MM.1S (cell line): ENCODE results near the gene MBOAT2.

Source experiments
- DNase-seq: peaks from one replicate; pipeline ENCODE4 v3.0.0-alpha.2; 2015
- H2AFZ ChIP-seq: fragments of 300-600 bp; sonication (generic); 2 replicates; pipeline ENCODE4 v1.6.0; 2016; ENCODE audit warnings: antibody characterized with exemption, low read length
- H3F3A ChIP-seq: fragments of 300-600 bp; sonication (generic); 2 replicates; pipeline ENCODE4 v1.6.1; 2016; ENCODE audit warnings: mild to moderate bottlenecking, antibody characterized with exemption, low read length, moderate library complexity, mixed read lengths; ENCODE audit not compliant: insufficient read depth
- H3K27ac ChIP-seq: fragments of 300-600 bp; sonication (generic); 2 replicates; pipeline ENCODE4 v1.5.1; 2016; ENCODE audit warnings: mild to moderate bottlenecking, low read length
- H3K27me3 ChIP-seq: fragments of 300-600 bp; sonication (generic); replicated peaks from 2 replicates; pipeline ENCODE4 v1.6.0; 2016; ENCODE audit warnings: low read length; ENCODE audit not compliant: insufficient read depth
- H3K36me3 ChIP-seq: fragments of 300-600 bp; sonication (generic); replicated peaks from 2 replicates; pipeline ENCODE4 v1.6.1; 2016; ENCODE audit warnings: mild to moderate bottlenecking, low read length, mixed read lengths; ENCODE audit not compliant: insufficient read depth
- H3K4me1 ChIP-seq: fragments of 300-600 bp; sonication (generic); 2 replicates; pipeline ENCODE4 v1.6.1; 2016; ENCODE audit warnings: low read length, mixed read lengths
- H3K4me2 ChIP-seq: fragments of 300-600 bp; sonication (generic); 2 replicates; pipeline ENCODE4 v1.6.0; 2016; ENCODE audit warnings: low read depth, low read length
- H3K4me3 ChIP-seq: fragments of 300-600 bp; sonication (generic); 2 replicates; pipeline ENCODE4 v1.5.1; 2016; ENCODE audit warnings: low read length, mixed read lengths
- H3K79me2 ChIP-seq: fragments of 300-600 bp; sonication (generic); 2 replicates; pipeline ENCODE4 v1.6.1; 2016; ENCODE audit warnings: mixed run types, low read length, mixed read lengths
- H3K9ac ChIP-seq: fragments of 300-600 bp; sonication (generic); 2 replicates; pipeline ENCODE4 v1.6.1; 2016; ENCODE audit warnings: low read length, mixed read lengths
- H3K9me2 ChIP-seq: fragments of 300-600 bp; sonication (generic); replicated peaks from 2 replicates; pipeline ENCODE4 v1.6.1; 2016; ENCODE audit warnings: mild to moderate bottlenecking, low read length, mixed read lengths; ENCODE audit not compliant: insufficient read depth
- H3K9me3 ChIP-seq: fragments of 300-600 bp; sonication (generic); replicated peaks from 2 replicates; pipeline ENCODE4 v1.6.1; 2016; ENCODE audit warnings: mild to moderate bottlenecking, low read length, mixed read lengths; ENCODE audit not compliant: insufficient read depth
- H4K20me1 ChIP-seq: fragments of 300-600 bp; sonication (generic); 2 replicates; pipeline ENCODE4 v1.6.1; 2016; ENCODE audit warnings: mild to moderate bottlenecking, low read length, moderate library complexity, mixed read lengths; ENCODE audit not compliant: insufficient read depth
- EZH2 ChIP-seq: fragments of 300-600 bp; sonication (generic); optimal IDR thresholded peaks from 2 replicates; pipeline ENCODE3; 2017; ENCODE audit warnings: low read depth, mild to moderate bottlenecking, antibody characterized with exemption, low read length, mixed read lengths
- EZH2phosphoT487 ChIP-seq: fragments of 300-600 bp; sonication (generic); IDR thresholded peaks from 2 replicates; pipeline ENCODE4 v1.6.1; 2018; ENCODE audit warnings: antibody characterized with exemption, low read length
- TF ChIP-seq, protein P1 (sequence below): fragments of 300-600 bp; sonication (generic); IDR thresholded peaks from 2 replicates; pipeline ENCODE4 v1.5.1; 2016; ENCODE audit warnings: antibody characterized with exemption, low read length, mixed read lengths

The MBOAT2 gene

DNA sequence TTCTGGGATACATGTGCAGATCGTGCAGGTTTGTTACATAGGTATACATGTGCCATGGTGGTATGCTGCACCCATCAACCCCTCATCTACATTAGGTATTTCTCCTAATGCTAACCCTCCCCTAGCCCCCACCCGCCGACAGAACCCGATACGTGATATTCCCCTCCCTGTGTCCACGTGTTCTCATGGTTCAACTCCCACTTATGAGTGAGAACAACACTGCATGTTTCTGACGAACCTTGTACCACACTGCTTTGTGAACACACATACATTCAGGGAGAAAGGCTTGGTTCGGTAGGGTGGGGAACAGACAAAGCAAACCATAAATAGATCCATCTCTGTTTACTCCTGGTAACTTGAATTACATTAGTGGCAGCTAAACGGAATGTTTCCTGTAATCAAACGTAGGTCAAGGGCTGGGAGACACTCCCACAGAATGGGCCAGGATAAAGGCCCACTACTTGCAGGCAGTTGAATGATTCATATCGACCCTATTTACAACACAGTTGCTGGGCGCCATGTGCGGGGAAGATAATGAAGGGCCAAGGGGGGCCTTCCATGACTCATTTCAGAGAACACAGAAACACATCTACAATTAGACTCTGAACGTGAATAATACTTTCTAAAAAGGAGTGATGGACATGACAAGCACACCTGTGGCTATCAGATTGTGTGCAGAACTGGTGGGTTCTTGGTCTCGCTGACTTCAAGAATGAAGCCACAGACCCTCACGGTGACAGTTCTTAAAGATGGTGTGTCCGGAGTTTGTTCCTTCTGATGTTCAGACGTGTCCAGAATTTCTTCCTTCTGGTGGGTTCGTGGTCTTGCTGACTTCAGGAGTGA is 109.3 kb downstream of the MBOAT2 start:
- no peaks in the 10 kb centered on the region for H3K9me3 ChIP-seq
- no peaks in the 10 kb centered on the region for H4K20me1 ChIP-seq
- TF ChIP-seq EZH2phosphoT487 (no peak), EZH2 (no peak)
- TF ChIP-seq, protein P1, sequence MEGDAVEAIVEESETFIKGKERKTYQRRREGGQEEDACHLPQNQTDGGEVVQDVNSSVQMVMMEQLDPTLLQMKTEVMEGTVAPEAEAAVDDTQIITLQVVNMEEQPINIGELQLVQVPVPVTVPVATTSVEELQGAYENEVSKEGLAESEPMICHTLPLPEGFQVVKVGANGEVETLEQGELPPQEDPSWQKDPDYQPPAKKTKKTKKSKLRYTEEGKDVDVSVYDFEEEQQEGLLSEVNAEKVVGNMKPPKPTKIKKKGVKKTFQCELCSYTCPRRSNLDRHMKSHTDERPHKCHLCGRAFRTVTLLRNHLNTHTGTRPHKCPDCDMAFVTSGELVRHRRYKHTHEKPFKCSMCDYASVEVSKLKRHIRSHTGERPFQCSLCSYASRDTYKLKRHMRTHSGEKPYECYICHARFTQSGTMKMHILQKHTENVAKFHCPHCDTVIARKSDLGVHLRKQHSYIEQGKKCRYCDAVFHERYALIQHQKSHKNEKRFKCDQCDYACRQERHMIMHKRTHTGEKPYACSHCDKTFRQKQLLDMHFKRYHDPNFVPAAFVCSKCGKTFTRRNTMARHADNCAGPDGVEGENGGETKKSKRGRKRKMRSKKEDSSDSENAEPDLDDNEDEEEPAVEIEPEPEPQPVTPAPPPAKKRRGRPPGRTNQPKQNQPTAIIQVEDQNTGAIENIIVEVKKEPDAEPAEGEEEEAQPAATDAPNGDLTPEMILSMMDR = no peak
- H3K27me3 ChIP-seq = no peaks in the 10 kb centered on the region
- H3K79me2 ChIP-seq = no peaks in the 10 kb centered on the region
- H3K9ac ChIP-seq = no peak overlapping the region
- H2AFZ ChIP-seq = no peak overlapping the region
- H3K9me2 ChIP-seq = no peaks in the 10 kb centered on the region
- H3K4me1 ChIP-seq = no peaks in the 10 kb centered on the region
- no peak overlapping the region for H3K4me3 ChIP-seq
- no peaks in the 10 kb centered on the region for H3K36me3 ChIP-seq
- no peak overlapping the region for H3K4me2 ChIP-seq
- H3K27ac ChIP-seq = no peak overlapping the region
- no peaks in the 10 kb centered on the region for H3F3A ChIP-seq
- DNase-seq = no peak

DNA sequence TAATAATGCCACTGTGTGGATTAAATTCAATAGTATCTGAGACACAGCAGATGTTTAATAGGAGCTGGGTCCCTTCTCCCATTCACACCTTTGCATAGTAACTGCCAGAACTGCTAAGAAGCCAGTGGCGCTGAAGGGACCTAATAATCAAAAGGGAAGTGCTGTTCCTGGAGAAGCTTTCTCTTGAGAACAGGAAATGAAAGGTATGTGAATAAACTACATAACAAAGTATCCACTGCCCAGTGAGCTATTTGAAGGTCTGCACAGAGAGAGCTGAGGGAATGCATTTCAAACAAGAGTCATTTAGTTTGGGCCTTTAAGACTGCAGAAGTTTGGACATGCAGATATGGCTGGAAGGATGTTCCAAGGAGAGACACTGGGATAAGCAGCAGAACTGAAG is 110.0 kb downstream of the MBOAT2 start:
- Histone ChIP-seq H3K4me1 (no peaks in the 10 kb centered on the region), H3K27me3 (no peaks in the 10 kb centered on the region), H3K4me2 (no peak overlapping the region)

DNA sequence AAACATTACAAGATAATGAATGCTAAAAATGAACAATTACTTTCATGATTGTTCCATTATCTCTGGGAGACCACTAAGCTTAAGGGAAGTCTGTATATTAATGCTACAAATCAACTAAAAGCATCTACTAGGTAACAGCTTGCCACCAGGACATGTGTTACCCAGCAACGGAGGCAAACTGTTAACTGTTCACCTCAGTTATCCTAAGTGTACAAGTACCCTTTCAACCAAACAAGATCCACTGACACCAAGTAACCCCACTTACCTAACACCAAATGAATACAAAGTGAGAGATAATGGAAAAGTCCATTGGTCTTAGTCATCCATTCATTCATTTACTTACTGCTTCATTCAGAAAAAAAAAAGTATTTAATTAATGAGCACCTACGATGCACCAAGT is 111.4 kb downstream of the MBOAT2 start:
- H3K4me2 ChIP-seq = no peak overlapping the region
- no peak overlapping the region for H3K27ac ChIP-seq
- H3F3A ChIP-seq = no peaks in the 10 kb centered on the region
- TF ChIP-seq, protein P1 = no peak
- TF ChIP-seq EZH2phosphoT487 (no peak), EZH2 (no peak)
- no peaks in the 10 kb centered on the region for H3K4me1 ChIP-seq
- no peaks in the 10 kb centered on the region for H3K36me3 ChIP-seq
- no peak overlapping the region for H3K4me3 ChIP-seq
- no peaks in the 10 kb centered on the region for H3K9me3 ChIP-seq
- H3K79me2 ChIP-seq = no peaks in the 10 kb centered on the region
- no peak overlapping the region for H2AFZ ChIP-seq
- DNase-seq = no peak
- H3K27me3 ChIP-seq = no peaks in the 10 kb centered on the region
- no peaks in the 10 kb centered on the region for H4K20me1 ChIP-seq
- no peaks in the 10 kb centered on the region for H3K9me2 ChIP-seq
- no peak overlapping the region for H3K9ac ChIP-seq

More for the DNA sequence above, 110.0 kb downstream of the MBOAT2 start:
- no peak overlapping the region for H3K27ac ChIP-seq
- no peak overlapping the region for H3K9ac ChIP-seq
- H3K4me3 ChIP-seq = no peak overlapping the region
- no peaks in the 10 kb centered on the region for H3F3A ChIP-seq
- H3K36me3 ChIP-seq = no peaks in the 10 kb centered on the region
- H2AFZ ChIP-seq = no peak overlapping the region
- DNase-seq = no peak
- no peaks in the 10 kb centered on the region for H3K9me2 ChIP-seq
- TF ChIP-seq EZH2phosphoT487 (no peak), EZH2 (no peak)
- TF ChIP-seq, protein P1 = no peak
- no peaks in the 10 kb centered on the region for H4K20me1 ChIP-seq
- H3K9me3 ChIP-seq = no peaks in the 10 kb centered on the region
- H3K79me2 ChIP-seq = no peaks in the 10 kb centered on the region
